HepG2 (cell line): Measurements from ENCODE around the gene AMN.

Experiments used
- EZH2 ChIP-seq: conservative IDR thresholded peaks from 2 replicates; pipeline ENCODE4 v1.6.1; 2012; ENCODE audit warnings: mild to moderate bottlenecking, low read depth, low read length, moderate library complexity
- FOSL1 ChIP-seq: sonication (generic); formaldehyde crosslinking; IDR thresholded peaks from 2 replicates; pipeline ENCODE4 v1.9.0; 2021; ENCODE audit warnings: missing genetic modification reagents, borderline replicate concordance
- NFYB ChIP-seq: sonication (generic); formaldehyde crosslinking; IDR thresholded peaks from 2 replicates; pipeline ENCODE4 v1.4.0; 2020; ENCODE audit warnings: missing genetic modification reagents
- POLR2AphosphoS5 ChIP-seq: IDR thresholded peaks from 2 replicates; pipeline ENCODE4 v1.6.1; 2012; ENCODE audit warnings: low read depth, low read length
- RBAK ChIP-seq: sonication (generic); formaldehyde crosslinking; IDR thresholded peaks from 2 replicates; pipeline ENCODE4 v1.5.1; 2020; ENCODE audit warnings: mild to moderate bottlenecking, missing genetic modification reagents
- ZNF251 ChIP-seq: sonication (generic); formaldehyde crosslinking; IDR thresholded peaks from 2 replicates; pipeline ENCODE4 v1.9.0; 2021; ENCODE audit warnings: mild to moderate bottlenecking, missing genetic modification reagents
- ZNF44 ChIP-seq: sonication (generic); formaldehyde crosslinking; IDR thresholded peaks from 2 replicates; pipeline ENCODE4 v1.5.1; 2020; ENCODE audit warnings: mild to moderate bottlenecking, missing genetic modification reagents
- TF ChIP-seq, protein P1 (sequence below): sonication (generic); formaldehyde crosslinking; IDR thresholded peaks from 2 replicates; pipeline ENCODE4 v1.4.0; 2020; ENCODE audit warnings: missing genetic modification reagents
- TF ChIP-seq, protein P2 (sequence below): sonication (generic); formaldehyde crosslinking; IDR thresholded peaks from 2 replicates; pipeline ENCODE4 v1.5.0; 2020; ENCODE audit warnings: mild to moderate bottlenecking, missing genetic modification reagents, moderate library complexity

DNA sequence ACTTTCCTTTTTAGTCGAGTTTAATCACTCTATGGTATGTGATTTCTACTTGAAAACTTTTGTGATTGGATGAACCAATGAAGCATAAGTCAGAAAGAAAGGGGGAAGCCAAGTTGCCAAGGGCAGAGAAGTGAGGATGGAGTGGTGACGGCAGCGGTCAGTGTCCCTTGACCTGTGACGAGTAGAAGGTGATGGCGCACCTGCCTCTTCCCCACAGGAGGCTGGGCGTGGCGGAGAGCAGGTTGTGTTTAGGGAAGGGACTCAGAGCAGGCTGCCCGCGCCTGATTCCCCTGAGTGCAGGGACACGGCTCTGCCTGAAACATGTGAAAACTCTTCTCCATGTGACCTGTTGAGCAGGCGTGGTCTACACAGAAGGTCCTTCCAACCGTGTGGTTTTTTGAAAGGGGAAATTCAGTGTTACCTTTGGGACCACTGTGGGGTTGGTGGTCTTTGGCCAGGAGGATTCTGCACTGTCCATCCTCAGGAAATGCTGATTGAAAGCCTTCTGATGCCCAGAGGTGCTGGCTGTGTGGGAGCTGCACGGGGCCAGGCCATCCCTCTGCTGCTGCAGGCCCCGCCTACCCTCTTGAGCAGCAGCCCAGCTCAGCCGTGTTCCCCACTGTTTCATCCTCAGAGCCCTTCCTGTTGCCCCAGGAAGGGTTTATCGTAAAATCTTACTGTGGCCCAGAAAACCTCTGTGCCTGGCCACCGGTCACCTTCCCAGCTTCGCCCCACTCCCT, 23.5 kb upstream of the AMN start:
- TF ChIP-seq ZNF251 (CRISPR knock-in tag) (no peak), RBAK (CRISPR knock-in tag) (no peak), NFYB (no peak), FOSL1 (CRISPR knock-in tag) (no peak), POLR2AphosphoS5 (no peak), ZNF44 (no peak), EZH2 (no peak)
- TF ChIP-seq, protein P1, sequence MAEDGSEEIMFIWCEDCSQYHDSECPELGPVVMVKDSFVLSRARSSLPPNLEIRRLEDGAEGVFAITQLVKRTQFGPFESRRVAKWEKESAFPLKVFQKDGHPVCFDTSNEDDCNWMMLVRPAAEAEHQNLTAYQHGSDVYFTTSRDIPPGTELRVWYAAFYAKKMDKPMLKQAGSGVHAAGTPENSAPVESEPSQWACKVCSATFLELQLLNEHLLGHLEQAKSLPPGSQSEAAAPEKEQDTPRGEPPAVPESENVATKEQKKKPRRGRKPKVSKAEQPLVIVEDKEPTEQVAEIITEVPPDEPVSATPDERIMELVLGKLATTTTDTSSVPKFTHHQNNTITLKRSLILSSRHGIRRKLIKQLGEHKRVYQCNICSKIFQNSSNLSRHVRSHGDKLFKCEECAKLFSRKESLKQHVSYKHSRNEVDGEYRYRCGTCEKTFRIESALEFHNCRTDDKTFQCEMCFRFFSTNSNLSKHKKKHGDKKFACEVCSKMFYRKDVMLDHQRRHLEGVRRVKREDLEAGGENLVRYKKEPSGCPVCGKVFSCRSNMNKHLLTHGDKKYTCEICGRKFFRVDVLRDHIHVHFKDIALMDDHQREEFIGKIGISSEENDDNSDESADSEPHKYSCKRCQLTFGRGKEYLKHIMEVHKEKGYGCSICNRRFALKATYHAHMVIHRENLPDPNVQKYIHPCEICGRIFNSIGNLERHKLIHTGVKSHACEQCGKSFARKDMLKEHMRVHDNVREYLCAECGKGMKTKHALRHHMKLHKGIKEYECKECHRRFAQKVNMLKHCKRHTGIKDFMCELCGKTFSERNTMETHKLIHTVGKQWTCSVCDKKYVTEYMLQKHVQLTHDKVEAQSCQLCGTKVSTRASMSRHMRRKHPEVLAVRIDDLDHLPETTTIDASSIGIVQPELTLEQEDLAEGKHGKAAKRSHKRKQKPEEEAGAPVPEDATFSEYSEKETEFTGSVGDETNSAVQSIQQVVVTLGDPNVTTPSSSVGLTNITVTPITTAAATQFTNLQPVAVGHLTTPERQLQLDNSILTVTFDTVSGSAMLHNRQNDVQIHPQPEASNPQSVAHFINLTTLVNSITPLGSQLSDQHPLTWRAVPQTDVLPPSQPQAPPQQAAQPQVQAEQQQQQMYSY (CRISPR knock-in tag) = no peak
- TF ChIP-seq, protein P2, sequence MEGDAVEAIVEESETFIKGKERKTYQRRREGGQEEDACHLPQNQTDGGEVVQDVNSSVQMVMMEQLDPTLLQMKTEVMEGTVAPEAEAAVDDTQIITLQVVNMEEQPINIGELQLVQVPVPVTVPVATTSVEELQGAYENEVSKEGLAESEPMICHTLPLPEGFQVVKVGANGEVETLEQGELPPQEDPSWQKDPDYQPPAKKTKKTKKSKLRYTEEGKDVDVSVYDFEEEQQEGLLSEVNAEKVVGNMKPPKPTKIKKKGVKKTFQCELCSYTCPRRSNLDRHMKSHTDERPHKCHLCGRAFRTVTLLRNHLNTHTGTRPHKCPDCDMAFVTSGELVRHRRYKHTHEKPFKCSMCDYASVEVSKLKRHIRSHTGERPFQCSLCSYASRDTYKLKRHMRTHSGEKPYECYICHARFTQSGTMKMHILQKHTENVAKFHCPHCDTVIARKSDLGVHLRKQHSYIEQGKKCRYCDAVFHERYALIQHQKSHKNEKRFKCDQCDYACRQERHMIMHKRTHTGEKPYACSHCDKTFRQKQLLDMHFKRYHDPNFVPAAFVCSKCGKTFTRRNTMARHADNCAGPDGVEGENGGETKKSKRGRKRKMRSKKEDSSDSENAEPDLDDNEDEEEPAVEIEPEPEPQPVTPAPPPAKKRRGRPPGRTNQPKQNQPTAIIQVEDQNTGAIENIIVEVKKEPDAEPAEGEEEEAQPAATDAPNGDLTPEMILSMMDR = no peak
